Gastrocnemius medialis (tissue), 4 donors: Measurements from ENCODE around the gene AGBL1.

ENCODE experiments used
- POLR2A ChIP-seq, 2 donors: fragments of 450-650 bp; IDR thresholded peaks; one replicate each; pipeline ENCODE4 v1.6.1; 2017; ENCODE audit warnings: antibody characterized with exemption in 2 of 2, mild to moderate bottlenecking in 2 of 2, moderate library complexity in 2 of 2
- TF ChIP-seq, protein P1 (sequence below), 5 experiments: fragments of 450-650 bp in 3 of 5; fragments of 200-600 bp in 2 of 5; sonication (generic) in 2 of 5; IDR thresholded peaks in 4 of 5; conservative IDR thresholded peaks in 1 of 5; 1 replicate in 4 of 5; 2 replicates in 1 of 5; pipeline ENCODE4 v1.5.1; 2016 to 2019; ENCODE audit warnings: antibody characterized with exemption in 5 of 5, mild to moderate bottlenecking in 3 of 5, moderate library complexity in 3 of 5

- TF ChIP-seq, protein P1, sequence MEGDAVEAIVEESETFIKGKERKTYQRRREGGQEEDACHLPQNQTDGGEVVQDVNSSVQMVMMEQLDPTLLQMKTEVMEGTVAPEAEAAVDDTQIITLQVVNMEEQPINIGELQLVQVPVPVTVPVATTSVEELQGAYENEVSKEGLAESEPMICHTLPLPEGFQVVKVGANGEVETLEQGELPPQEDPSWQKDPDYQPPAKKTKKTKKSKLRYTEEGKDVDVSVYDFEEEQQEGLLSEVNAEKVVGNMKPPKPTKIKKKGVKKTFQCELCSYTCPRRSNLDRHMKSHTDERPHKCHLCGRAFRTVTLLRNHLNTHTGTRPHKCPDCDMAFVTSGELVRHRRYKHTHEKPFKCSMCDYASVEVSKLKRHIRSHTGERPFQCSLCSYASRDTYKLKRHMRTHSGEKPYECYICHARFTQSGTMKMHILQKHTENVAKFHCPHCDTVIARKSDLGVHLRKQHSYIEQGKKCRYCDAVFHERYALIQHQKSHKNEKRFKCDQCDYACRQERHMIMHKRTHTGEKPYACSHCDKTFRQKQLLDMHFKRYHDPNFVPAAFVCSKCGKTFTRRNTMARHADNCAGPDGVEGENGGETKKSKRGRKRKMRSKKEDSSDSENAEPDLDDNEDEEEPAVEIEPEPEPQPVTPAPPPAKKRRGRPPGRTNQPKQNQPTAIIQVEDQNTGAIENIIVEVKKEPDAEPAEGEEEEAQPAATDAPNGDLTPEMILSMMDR (IDR thresholded peaks at IDR 0.05 in 4 of 5, conservative IDR thresholded peaks at IDR 0.05 in 1 of 5) = no peak
- no peak for TF ChIP-seq POLR2A (IDR thresholded peaks at IDR 0.05)
Observed at GRCh38 chr15:86259589-86259988, 179.9 kb downstream of the AGBL1 start.
